DMS 273 (cell line): Measurements from ENCODE around the gene HDAC4.
A peak's percentile ranks its signal among the peaks of the same experiment; 100 is the strongest.

Experiments used
- DNase-seq: peaks from one replicate; lab custom pipeline; 2025; ENCODE audit not compliant: unreplicated experiment; lab: John Stamatoyannopoulos, UW

The HDAC4 gene

DNA sequence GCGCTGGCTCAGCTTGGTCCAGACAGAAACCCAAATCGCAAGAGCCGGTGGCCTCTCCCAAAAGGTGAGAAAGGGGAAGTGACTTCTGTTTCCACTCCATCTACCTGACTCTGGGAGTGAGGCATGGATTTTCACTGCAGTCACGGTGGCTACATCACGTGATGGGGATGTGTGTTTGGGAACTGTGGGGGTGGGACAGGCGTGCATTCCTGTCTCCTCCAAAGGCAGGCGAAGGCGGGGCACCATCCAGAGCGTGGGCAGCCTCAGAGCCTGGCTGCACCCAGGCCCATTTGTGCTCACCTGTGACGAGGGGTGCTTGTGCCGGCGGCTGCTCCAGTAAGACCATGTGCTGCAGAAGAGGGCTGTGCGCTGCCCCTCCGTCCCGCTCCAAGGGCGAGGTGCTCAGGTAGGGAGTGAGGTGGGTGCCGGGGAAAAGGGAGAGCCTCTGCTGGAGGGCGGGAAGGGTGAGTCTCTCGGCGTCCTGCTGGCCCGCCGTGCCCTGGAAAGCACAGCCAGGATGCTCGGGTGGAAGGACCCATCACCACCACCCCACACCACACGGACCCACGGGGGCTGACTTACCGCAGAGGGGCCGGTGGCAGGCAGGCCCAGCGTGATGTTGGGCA, 266.8 kb downstream of the HDAC4 start:
- no peak for DNase-seq

DNA sequence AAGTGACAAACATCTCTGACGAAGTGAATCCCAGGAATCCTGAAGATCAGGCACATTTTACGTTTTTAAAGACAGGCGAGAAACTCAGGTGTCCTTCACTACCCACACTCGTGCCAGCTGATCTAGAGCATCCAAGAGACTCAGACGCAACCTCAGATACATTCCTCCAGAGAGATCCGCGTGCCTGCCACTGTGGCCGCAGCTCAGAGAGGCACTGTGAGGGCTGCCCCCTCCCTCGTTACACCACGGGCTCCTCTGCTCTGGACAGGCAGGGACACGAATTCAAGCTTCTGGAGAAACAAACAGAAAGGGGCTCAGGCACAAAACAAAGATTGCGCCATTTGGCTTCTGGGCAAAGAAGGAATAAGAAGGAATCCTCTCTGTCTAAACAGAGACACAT, 268.0 kb downstream of the HDAC4 start:
- no peak for DNase-seq

DNA sequence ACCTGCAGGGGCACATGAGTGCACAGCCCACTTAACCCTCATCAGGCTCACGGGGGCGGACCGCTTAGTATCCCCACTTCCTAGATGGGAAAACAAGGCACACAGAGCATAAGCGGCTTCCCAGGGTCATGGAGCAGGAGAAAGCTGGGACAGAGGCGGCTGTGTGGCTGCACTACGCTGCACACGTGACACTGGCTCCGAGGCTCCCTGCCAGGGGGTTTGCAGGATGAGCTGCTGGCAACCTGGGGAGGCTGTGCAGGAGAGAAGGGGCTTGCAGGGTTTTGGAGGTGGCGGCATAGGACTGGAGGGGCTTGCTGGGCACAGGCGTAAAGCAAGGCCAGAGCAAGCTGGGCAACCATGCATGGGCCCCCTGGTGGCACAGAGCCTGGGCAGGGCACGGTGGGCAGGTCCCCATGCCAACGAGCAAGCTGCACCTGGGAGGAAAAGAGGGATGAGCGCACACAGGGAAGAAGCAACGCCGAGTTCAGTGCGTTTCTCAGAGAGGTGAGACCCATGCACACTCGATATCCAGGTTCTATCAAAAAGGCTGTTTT, 268.6 kb downstream of the HDAC4 start:
- no peak for DNase-seq

GRCh38 chr2:239131521-239131920, 269.3 kb downstream of the HDAC4 start:
- no peak for DNase-seq

DNA sequence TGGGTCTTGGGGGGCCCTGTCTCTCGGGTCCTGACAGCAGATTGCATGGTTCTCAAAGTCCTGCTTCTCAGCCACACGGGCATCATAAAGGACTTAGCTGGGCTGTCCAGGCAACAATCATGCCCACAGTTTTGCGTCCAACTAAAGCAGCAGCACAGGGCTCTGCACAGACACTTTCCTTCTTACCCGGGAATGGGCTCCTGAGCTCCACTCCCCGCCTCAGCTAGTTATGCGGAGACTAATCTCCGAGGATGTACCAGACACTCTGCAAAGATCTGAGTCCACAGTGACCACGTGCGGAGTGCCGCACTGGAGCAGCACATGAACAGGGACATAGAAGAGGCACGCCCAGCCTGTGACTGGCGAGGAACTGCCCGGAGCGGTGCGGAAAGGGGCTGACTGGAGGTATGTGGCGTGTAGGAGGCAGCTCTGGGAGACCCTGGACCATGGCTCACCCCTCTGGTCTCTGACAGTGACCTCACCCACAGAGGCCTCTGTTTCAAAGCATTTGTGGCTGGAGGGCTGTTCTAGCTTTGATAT, 270.0 kb downstream of the HDAC4 start:
- DNase-seq, result no peak

GRCh38 chr2:239130041-239130440, 270.8 kb downstream of the HDAC4 start:
- no peak for DNase-seq

DNA sequence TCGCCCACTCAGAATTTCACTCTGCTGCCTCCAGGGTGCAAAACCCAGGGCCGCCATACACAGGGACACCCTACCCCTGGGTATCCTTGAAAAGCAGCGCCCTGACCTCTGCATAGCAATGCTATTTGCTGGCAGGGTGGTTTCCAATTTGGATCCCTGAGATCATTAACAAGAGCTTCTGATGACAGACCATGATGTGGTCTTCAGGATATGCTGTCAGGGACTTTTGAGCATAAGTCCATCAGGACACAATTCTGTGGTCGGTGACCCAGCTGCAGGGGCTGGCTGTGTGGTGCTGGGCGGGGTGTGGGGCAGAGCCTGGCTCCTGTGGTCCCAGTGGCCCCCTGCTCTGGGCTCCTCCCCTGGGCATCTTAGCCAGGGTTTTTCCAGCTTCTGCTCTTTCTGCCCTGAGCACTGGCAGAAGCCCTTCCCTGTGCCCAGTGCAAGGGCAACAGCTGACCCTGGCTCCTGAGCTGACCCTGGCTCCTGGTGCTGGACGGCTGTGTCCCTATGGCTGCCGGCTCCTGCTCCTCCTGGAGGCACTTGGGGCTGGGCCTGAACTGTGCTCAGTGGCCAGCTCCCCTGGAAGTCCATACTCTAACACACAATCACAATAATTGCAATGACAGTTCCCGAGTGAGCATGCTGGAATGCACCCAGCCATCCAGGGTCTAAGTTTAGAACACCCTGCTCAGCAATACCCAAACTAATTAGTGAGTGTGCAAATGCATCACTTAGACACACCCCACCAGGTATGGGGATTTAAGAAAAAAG, 271.5 kb downstream of the HDAC4 start:
- no peak for DNase-seq

DNA sequence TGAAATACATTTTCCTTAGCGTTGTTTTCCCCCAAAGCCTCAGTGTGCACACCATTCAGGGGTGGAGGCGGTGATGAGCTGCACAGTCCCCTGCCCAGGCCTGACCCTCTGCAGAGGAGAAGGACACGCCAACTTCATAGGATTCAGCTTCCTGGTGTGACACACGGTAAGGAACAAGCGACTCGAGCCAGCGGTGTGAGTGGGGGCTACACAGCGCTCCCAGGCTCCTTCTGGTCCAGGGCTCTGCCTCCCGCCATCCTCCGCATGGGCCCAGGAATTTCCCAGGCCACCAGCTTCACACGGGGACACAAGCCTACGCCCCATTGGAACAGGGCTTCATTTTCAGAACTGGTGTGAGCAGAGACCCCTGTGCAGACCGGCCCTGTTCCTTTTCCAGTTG, 272.1 kb downstream of the HDAC4 start:
- no peak for DNase-seq

DNA sequence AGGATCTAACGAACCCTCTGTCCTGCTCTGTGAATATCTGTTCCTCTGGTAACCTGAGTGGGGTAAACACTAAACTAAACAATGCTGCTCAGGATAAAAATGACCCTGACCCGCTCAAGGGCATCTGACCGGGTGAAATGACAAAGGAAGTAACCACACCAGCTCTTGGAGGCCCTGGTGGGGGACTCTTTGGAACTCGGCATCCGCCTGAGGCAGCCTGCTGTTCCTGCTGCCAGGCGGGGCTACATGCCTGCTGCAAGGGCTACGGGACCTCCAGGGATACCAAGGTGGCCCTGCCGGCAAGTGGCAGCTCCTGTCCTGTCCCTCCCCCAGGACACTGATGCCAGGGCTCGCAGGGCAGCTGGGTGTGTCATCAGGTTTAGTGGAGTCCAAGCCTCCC, 273.3 kb downstream of the HDAC4 start:
- no peak for DNase-seq

- no peak for DNase-seq
Observed at GRCh38 chr2:239125726-239126675, 274.8 kb downstream of the HDAC4 start.

GRCh38 chr2:239124152-239124899, 276.5 kb downstream of the HDAC4 start:
- no peak for DNase-seq

DNA sequence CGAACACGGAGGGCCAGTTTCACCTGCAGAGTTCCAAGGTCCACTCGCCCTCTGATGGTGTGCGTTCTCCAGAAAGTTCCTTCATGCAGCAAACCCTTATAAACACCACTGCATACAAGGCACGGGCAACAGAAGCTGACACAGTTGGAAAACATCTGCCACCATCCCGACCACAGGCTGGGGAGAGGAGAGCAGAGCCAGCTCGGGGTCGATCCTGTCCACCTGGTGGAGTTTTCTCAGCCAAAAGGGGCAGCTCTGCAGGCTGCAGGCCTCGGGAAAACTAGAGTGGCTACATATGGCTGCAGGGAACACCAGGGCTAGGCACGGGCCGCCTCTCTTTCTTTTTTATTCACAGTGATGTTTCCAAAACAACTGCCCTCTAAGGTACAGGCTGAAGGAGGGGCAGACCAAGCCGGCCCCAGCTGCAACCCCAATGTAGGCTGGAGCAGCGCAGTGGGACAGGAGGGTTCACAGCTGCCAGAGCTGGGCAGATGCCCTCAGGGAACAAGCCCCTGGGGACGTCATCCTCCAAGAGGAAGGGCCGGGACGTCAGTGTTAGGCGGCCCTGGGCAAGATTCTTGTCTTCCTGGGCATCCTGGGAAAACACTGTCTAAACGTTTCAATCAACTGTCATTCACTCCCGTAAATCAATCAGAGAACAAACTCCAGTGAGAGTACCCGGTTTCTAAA, 278.3 kb downstream of the HDAC4 start:
- peak; percentile 79 for DNase-seq

DNA sequence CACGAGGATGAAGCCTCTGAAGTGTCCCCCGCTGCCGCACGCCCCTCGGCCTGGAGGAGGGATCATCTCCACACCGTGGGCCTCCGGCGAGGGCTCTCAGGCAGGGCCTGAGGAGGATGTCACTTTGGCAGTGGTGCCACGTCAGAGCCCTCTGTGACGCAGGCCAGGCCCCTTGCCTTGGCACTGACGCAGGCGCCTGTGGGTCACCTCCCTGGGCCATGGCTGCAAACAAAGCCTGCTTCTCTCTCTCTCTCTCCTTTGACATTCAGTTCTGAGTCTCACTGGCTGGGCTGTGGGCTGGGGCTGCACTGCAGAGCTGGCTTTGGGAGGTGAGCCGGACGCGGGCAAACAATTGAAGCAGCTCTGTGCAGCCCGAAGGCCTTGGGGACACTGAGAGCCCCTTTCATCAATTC, 279.2 kb downstream of the HDAC4 start:
- no peak for DNase-seq

DNA sequence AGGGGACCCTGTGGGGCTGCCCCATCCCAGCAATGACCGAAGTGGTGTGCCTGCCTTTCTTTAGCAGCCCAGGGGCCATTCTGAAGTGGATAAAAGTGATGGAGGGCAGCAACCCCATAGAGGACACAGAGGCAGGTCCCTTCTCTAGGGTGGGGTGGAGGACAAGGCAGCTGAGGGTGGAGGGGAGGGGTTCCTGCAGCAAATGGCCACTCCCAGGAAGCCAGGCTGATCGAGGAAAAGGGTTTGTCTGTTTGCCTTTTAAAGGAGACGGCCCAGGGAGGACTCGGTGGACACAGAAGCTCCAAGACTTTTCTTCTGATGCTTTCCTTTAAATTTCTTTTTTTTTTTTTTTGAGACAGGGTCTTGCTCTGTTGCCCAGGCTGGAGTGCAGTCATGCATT, 280.2 kb downstream of the HDAC4 start:
- no peak for DNase-seq

- no peak for DNase-seq
Observed at GRCh38 chr2:239119346-239120126, 281.3 kb downstream of the HDAC4 start.

DNA sequence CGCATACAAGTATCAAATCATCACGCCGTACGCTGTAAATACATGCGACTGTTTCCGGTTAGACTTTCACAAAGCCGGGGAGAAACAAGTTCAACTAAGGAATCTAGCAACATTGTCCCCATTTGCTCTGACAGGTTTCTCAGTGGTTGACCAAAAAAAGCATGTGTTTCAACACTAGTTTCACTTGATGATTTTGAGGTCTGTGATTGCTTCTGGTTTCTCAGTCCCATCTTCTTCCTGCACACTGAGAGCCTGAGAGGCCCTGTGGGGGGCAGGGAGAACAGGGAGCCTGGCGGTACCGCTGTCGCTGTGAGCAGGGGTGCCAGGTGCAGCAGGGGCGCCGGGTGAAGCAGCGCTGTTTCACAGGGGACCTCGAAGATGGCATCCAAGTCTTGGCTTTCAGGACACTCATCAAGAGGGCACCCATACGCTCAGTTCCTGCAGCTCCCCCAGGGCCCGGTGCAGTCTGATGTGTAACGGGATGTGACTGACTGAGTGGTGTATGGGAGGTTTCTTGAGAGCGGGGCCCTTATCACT, 282.1 kb downstream of the HDAC4 start:
- DNase-seq, result no peak

GRCh38 chr2:239118264-239118663, 282.6 kb downstream of the HDAC4 start:
- no peak for DNase-seq

DNA sequence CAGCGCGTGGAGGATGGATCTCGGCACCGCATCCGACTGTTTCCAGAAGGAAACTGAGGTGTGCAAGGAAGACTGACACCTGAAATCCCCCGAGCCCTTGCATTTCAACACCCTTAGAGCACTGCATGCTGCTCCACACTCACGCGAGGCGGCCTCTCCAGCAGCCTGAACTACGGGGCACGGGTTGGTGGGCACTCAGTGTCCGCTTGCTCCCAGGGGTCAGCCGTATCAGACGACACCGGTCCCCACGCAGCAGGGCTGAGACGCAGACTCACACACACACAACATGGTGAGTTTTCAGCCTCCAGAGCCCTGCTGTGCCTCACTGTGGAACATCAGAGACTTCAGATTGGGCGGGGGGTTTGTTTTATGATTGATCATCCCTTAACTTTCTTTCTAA, 283.0 kb downstream of the HDAC4 start:
- DNase-seq, result no peak
